Left cardiac atrium (tissue), 4 donors: ENCODE measurements around the gene PCBP3. TPM values are rescaled to one million over a fixed set of nuclear protein-coding genes. Genes with fewer than 3 reads are reported as not detected.
"Not testable (repeated sequence)": the region's sequence is repeated elsewhere in the genome, so short reads cannot be mapped to it uniquely, and the experiment has no call there.

Experiments
- ATAC-seq, 2 donors: fragments of 200-7000 bp; cut with Tn5 transposase; one replicate each; pipeline ENCODE4 v1.9.1; 2020; ENCODE audit warnings: mild to moderate bottlenecking in 2 of 2, moderate library complexity in 2 of 2
- DNase-seq: peaks from one replicate; pipeline ENCODE4 v3.0.0-alpha.2; 2020
- intact Hi-C, 2 donors: fragments of 100-400 bp; cut with DNase I; formaldehyde crosslinking; loops; one replicate each; pipeline versions ENCODE4 v1.14.1 to v1.15.1; 2022 to 2023
- total RNA-seq, 2 donors: library from RNA; stranded (reverse); fragmentation: NEBNext Ultra II Directional; extraction: Animal tissue kit (Norgen Biotek cat#: 25700); gene quantifications; one replicate each; pipeline ENCODE4 v1.2.1, GENCODE V29; 2021
- donor health status: DM: no; HTN: yes; CAD: no.
- donor health status: DM: no; HTN: yes; CAD: no; lungs with severe emphysema.
- donor health status: DM: yes; HTN: yes; CAD: no.
- donor health status: Dilated cardiomyopathy.

The PCBP3 gene
- total RNA-seq, 2 donors from 2014 or later: 5.8 to 5.9 TPM

DNA sequence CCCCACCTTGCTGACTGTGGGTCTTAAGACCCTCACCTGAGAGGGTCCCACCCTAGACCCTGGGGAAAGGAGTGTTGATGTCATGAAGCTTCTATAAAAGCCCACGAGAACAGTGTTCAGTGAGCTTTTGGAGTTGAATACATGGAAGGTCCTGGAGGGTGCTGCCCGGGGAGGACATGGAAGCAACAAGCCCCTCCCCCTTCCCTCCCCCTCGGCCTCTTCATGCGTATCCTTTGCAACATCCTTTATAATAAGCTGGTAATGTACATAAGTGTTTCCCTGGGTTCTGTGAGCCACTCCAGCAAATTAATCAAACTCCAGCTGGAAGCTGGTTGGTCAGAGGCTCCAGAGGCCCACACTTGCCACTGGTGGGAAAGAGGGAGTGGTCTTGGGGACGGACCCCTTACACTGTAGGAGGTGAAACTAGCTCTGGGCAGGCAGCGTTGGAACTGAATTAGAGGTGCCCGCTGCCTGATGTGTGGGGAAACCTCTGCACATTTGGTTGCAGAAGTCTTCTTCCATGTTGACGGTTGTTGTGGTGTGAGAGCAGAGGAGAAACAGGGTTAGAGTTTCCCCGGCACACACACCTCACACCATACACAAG lies 323.4 kb downstream of the PCBP3 start:
- no peak for DNase-seq
- no peak for ATAC-seq
- intact Hi-C loops: no loop called here

DNA sequence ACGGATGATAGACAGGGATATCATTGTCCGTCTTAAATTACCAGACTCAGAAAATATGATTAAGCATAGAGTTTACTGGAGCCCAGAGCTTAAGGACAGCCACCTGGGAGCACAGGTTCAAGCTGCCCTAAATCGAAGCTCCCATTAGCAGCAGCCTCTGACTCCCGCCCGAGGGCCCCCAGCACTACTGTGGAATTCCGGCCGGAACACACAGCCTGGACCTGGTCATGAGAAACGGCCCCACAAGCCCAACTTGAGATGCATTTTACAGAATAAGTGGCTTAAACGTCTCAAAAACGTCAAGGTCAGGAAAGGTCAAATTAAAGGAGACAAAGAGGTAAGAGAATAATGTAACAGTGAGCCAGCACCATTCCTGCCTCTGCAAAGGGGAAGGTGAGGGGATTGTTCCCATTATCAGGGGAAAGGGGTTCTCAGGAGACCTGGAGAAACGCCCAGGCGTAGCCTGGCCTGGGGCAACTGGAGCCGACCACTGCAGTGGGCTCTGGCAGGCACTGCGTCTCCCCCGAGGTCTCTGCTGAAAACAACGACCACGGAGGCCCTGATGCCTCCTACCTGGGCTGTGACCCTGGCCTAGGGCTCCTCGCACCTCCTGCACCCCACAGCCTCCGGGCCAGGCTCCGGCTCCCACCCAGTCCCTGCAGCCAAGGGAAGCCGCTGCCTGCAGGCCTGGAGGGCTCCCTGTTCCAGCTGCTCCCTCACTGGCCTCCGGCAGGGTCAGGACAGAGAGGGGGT lies 326.6 kb downstream of the PCBP3 start:
- DNase-seq: no peak
- intact Hi-C loops: loop anchor here (5.0 to 10.0 kb wide), 3 partner anchors 127 to 255 kb away; partner anchors contain the start of genes COL6A2 (in 1 of the 2) and LSS (in 1 of the 2)
- no peak for ATAC-seq

- peak; percentile 78 for DNase-seq
- ATAC-seq: peak; percentile 41 to 58
- intact Hi-C loops: loop anchor here (5.0 to 10.0 kb wide), 3 partner anchors 126 to 254 kb away; partner anchors contain the start of genes COL6A2 (in 1 of the 2) and LSS (in 1 of the 2)
These were observed 327.4 kb downstream of the PCBP3 start for GRCh38 chr21:45970674-45971615.

GRCh38 chr21:45971616-45972352 lies 328.3 kb downstream of the PCBP3 start:
- ATAC-seq: peak; percentile 23 to 28
- intact Hi-C loops: loop anchor here (5.0 to 10.0 kb wide), 3 partner anchors 126 to 253 kb away; partner anchors contain the start of genes COL6A2 (in 1 of the 2) and LSS (in 1 of the 2)
- peak; percentile 77 for DNase-seq

GRCh38 chr21:45972353-45972715 lies 328.8 kb downstream of the PCBP3 start:
- intact Hi-C loops: loop anchor here (5.0 to 10.0 kb wide), 3 partner anchors 125 to 252 kb away; partner anchors contain the start of genes COL6A2 (in 1 of the 2) and LSS (in 1 of the 2)
- ATAC-seq: peak in 1 of 2 donors; percentile 2
- peak; percentile 55 for DNase-seq

GRCh38 chr21:45972716-45973474 lies 329.4 kb downstream of the PCBP3 start:
- intact Hi-C loops: loop anchor here (5.0 to 10.0 kb wide), 3 partner anchors 124 to 252 kb away; partner anchors contain the start of genes COL6A2 (in 1 of the 2) and LSS (in 1 of the 2)
- DNase-seq (peak; percentile 88), ATAC-seq (peak; percentile 53 to 63)

GRCh38 chr21:45973475-45974072 lies 330.0 kb downstream of the PCBP3 start:
- DNase-seq (peak; percentile 90), ATAC-seq (peak; percentile 56 to 60)
- intact Hi-C loops: loop anchor here (5.0 to 10.0 kb wide), 3 partner anchors 124 to 251 kb away; partner anchors contain the start of genes COL6A2 (in 1 of the 2) and LSS (in 1 of the 2)

DNA sequence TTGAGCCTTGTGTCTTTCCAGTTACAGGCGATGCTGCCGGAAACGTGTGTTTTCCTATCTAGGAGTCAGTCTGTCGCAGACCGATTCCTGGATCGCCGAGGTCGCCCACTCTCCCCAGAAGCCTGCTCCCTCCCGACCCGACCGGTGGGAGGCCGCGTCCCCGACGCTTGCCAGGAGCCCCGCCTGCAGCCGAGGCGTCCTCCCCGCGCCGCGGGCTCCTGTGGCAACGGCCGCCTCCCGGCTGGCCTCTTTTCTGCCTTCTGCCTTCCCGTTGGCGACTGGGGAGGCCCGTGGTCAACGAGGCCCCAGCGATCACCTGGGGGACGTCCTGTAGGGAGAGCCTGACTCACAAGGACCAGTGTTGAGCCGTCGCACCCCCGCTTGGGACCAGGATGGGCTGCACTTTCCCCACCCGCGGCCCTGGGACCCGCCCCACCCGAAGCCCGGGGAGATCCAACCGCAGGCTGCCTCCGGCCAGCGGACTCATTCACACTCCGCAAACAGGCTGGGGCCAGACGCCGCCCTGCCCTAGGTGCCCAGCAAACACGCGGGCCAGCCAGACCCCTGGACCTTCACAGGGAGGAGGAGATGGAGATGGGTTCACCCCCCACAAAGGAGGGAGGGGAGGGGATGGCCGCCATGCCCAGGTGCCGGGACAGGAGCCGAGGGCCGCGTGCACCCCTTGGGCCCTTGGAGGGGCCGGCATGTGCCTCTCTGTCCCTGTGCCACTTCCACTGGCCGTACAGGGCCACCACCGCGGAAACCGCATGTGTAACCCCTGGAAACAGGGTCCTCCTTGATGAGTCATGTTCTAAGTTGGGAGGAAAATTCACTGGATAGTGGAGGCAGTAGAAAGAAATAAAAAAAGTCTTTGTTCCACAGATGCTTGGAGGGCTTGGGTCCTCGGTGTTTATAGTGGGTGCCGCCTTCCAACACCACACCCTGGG lies 330.8 kb downstream of the PCBP3 start:
- ATAC-seq (peak; percentile 10 to 33), DNase-seq (peak; percentile 74)
- intact Hi-C loops: loop anchor here (5.0 to 10.0 kb wide), 3 partner anchors 123 to 250 kb away; partner anchors contain the start of genes COL6A2 (in 1 of the 2) and LSS (in 1 of the 2)

GRCh38 chr21:45975020-45975666 lies 331.6 kb downstream of the PCBP3 start:
- peak in 1 of 2 donors; percentile 28 for ATAC-seq
- peak; percentile 83 for DNase-seq
- intact Hi-C loops: loop anchor here in 1 of 2 donors (10.0 kb wide), 1 partner anchor 250 kb away; the partner anchor contains the start of gene LSS

DNA sequence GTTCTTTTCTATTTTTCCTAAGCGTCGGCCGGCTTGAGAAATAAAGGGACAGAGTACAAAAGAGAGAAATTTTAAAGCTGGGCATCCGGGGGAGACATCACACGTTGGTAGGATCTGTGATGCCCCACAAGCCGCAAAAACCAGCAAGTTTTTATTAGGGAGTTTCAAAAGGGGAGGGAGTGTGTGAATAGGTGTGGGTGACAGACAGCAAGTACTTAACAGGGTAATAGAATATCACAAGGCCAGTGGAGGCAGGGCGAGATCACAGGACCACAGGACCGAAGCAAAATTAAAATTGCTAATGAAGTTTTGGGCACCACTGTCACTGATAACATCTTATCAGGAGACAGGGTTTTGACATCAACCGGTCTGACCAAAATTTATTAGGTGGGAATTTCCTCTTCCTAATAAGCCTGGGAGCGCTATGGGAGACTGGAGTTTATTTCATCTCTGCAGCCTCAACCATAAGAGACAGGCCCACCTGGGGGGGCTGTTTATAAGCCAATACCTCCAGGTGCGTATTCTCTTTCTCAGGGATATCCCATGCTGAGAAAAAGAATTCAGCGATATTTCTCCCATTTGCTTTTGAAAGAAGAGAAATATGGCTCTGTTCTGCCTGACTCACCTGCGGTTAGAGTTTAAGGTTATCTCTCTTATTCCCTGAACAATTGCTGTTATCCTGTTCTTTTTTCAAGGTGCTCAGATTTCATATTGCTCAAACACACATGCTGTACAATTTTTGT lies 332.3 kb downstream of the PCBP3 start:
- not testable (repeated sequence) for ATAC-seq, DNase-seq
- intact Hi-C loops: loop anchor here in 1 of 2 donors (10.0 kb wide), 1 partner anchor 249 kb away; the partner anchor contains the start of gene LSS

GRCh38 chr21:45976701-45977311 lies 333.3 kb downstream of the PCBP3 start:
- intact Hi-C loops: loop anchor here in 1 of 2 donors (10.0 kb wide), 1 partner anchor 248 kb away; the partner anchor contains the start of gene LSS
- DNase-seq (no peak), ATAC-seq (no peak)

GRCh38 chr21:45977396-45977795 lies 333.9 kb downstream of the PCBP3 start:
- DNase-seq (peak; percentile 51), ATAC-seq (no peak)
- intact Hi-C loops: loop anchor here in 1 of 2 donors (10.0 kb wide), 1 partner anchor 247 kb away; the partner anchor contains the start of gene LSS

GRCh38 chr21:45979141-45979631 lies 335.7 kb downstream of the PCBP3 start:
- ATAC-seq: no peak
- peak; percentile 36 for DNase-seq
- intact Hi-C loops: loop anchor here in 1 of 2 donors (10.0 kb wide), 1 partner anchor 246 kb away; the partner anchor contains the start of gene LSS
